Fibroblast of skin of scalp (primary cell): ENCODE measurements around the gene LANCL1. TPM values are rescaled to one million over a fixed set of nuclear protein-coding genes. Genes with fewer than 3 reads are reported as not detected.
A peak's percentile ranks its signal among the peaks of the same experiment; 100 is the strongest.

Experiments used
- DNase-seq: peaks from one replicate; pipeline ENCODE4 v3.0.0-alpha.2; 2013
- polyA plus RNA-seq, 2 experiments: library from polyadenylated mRNA; unstranded; fragments of 120-200 nt; gene quantifications; one replicate each; pipeline ENCODE4 v1.2.1, GENCODE V29; 2013; ENCODE audit not compliant: insufficient read length in 2 of 2

LANCL1 gene, protein sequence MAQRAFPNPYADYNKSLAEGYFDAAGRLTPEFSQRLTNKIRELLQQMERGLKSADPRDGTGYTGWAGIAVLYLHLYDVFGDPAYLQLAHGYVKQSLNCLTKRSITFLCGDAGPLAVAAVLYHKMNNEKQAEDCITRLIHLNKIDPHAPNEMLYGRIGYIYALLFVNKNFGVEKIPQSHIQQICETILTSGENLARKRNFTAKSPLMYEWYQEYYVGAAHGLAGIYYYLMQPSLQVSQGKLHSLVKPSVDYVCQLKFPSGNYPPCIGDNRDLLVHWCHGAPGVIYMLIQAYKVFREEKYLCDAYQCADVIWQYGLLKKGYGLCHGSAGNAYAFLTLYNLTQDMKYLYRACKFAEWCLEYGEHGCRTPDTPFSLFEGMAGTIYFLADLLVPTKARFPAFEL
- polyA plus RNA-seq (2013, experiment 1 of 2; ENCODE audit: insufficient read length) = 37.4 TPM
- 42.5 TPM for polyA plus RNA-seq (2013, experiment 2 of 2; ENCODE audit: insufficient read length)

DNA sequence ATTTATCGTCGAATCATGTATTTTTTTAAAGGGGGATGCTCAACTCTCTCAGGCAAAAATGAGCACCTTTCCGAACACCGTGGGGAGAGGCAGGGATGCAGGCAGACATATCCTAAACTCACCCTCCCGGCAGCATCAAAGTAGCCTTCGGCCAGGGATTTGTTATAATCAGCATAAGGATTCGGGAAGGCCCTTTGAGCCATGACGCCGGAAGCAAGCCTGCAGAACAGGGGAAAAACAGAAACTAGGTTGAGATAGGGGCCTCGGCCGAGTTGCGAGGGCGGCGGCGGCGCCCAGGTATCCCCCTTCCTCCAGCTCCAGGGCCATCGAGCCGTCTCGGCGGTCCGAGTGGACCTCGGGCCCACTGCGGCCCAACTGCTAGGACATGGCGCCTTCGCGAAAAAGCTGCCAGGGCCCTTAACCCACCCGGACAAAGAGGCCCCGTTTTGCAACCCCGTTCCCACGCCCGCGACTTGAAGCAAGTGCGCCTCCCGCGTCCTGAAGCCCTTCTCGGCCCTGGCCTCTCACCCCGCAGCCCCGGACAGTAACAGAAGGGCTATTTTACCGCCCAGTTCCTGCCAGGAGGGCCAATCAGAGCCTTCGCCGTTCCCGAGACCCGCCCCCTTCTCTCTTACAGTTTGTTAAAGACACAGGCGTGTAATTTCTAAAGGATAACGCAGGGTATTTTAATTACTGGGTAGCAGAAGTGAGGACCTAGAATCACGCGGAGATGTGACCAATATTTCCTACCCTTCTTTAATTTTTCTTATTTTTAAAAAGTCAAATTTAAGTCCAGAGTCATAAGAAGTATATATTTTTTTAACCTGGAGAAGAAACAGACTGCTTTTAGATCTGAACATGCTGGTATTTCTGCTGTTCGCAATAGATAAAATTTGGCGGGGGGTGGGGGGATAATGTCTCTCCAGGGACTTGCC, at the start of gene LANCL1:
Gene LANCL1, minus strand, starts transcription at position 566 of the 935 bp plus-strand sequence. Its CDS starts 363 bp downstream, at position 203.
- peak; percentile 86 for DNase-seq

DNA sequence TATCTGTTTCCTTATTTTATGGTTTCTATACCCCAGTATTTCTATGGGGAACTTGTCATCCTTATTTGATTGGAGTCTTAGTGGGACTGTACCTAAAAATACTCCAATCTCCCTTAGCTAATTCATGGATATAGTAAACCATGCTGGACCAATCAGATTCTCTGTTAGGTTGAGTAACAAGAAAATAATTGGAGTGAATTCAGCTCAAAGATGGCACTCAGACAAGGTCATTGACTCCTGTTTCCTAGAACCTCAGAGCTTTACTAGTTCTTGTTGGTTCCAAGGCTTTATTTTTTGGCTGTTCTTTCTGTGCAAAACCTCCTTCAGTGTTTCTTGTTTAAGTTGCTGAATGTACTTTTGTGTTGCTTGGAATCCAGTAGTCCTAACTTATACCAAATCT, 48.0 kb upstream of the LANCL1 start:
- no peak for DNase-seq

DNA sequence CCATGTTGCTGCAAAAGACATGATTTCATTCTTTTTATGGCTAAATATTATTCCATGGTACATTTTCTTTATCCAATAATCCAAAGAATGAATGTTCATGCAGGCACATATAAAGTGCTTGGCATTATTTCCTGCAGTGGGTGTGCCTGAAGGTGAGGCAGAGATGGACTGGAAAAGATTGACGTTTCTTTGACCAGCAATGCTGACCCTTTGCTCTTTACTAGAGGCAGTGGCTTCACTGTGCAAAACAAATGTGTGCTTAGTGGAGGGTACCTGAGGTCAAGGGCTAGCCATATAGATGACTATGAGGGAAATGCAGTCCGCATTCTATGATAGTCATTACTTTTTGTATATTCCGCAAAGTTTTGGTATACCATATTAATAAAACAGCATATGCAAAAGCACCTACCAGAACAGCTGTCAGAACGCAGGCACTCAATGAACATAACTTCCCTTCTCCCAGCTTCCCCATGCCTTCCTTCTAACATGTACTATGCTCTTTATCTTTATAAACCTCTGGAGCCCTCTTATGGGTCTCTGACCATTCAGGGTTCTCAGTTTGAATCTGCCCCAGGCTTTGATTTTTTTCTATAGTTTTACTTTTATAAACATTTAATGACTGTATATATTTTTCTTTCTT, 47.2 kb upstream of the LANCL1 start:
- no peak for DNase-seq

DNA sequence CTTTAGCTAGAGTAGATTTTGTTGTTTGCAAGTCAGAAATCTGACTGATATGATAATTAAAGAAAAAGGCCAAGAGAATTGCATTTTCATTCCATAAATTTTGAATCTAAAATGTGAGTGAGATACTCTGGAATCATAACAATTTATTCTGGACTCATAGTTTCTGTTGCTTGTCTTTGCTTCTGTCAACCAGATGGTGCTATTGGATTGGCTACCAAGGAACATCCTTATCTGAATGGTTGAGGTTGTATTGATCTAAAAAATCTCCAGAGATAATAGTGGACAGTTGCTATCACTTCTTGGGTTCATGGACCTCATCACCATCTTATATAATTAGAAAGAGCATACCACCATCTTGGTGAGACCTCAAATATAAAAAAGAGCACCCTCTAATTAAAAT, 45.8 kb upstream of the LANCL1 start:
- DNase-seq = no peak

DNA sequence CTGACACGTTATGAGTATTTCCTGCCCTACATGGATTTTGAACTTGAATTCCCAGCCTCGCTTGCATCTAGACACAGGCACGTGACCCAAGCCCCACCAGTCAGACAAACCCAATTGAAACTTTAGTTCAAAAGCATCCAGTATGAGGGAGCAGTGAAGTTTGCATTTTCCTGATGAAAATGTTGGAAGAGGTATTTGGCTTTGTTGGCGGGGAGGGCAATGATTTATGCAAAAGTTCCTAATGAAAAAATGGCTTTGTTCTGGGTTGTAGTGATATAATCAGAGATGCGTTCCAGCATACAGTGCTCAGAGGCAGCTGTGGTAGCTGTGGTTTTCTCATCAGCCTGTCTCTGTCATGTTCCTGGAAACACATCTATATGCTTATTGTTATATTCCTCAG, 43.0 kb upstream of the LANCL1 start:
- no peak for DNase-seq

DNA sequence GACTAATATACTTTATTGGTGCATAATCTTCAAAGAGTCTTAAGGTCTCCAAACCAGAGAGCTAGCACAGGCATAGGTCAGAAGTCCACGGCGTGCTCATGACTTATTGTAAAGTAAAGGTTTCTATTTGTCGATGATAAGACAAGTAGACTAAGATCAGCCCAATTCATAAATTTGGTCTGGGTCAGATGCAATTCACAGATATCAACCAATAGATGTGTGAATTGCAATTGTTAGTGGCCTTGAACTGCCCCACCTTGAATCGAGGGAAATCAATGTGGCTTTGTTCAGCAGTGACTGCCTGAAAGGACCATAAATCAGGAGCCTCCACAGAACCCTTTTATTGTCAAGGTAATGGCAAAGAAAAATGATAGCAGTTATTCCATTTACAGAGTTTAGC, 40.7 kb upstream of the LANCL1 start:
- DNase-seq = no peak

DNA sequence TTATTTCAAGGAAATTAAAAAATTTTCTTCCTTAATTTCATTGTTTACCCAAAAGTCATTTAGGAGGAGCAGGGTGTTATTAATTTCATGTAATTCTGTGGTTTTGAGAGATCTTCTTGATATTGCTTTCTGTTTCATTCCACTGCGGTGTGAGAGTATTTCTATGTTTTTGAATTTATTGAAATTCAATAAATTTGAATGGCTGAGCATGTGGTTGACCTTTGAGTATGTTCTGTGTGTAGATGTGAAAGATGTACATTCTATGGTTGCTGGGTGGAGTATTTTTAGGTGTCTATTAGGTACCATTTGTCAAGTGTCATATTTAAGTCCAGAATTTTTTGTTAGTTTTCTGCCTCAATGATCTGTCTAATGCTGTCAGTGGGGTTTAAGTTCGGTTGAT, 39.4 kb upstream of the LANCL1 start:
- DNase-seq = no peak

DNA sequence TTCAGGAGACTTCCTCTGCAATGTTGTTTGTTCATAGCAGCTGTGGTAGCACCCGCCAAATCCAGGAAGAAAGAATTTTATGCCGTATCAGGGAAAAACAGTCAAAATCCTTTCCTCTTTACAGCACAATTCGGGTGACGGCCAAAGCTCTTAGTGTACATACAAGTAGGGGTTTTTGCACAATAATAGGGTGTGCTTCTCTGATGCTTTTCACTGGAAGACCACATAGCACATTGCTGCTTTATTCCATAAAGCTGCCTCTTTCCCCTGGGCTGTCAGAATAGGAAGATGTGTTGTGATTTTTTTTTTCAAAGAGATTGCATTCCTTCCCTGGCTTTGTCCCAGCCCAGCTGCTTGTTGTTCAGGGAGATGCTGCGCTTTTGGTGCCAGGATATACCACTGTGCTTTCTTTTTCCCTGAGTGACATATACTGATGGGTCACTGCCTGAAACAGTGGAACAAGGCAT, 27.2 kb upstream of the LANCL1 start:
- no peak for DNase-seq

DNA sequence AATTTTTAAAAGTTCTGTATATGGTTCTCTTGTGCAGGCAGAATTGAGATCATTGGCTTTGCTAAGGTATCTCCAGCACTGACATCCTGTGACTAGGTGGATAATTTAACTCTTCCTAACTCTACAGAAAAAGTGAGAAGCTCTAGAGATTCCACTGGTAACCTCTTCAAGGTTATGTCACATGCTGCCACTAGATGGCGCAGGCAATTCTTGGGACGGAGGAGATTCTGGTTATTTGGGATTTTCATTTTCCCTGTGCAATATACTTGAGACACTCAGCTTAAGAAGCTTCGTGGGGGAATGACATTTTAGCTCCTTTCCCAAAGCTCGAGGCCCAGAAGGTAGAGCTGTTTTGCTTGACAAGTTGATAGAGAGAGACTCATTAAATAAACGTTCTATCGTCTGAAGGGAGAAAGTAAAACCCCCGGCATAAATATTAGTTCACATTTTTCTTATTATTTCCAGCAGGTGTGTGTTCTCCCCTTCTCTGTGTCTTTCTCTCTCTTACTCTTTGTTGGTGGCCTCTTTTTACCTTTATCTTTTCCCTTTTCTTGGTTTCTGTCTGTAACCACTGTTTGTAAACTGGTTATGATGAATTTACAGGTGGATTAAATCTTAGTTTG, 26.6 kb upstream of the LANCL1 start:
- peak; percentile 38 for DNase-seq

DNA sequence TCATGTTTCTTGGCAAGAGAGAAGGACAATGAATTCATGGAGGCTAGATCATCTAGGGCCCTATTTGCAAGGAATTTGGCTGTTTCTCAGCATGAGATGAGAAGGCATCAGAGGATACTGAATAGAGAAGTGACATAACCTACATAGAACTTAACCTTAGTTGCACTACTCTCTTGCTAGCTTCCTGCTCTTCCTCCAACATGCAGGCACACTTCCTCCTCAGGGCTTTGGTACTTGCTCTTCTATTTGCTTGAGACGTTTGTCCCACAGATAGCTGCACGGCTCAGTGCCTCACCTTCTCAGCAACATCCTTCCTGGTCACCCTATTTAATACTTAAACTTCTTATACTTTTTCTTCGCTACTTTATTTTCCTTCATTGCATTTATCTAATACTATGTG, 20.0 kb upstream of the LANCL1 start:
- DNase-seq = no peak

DNA sequence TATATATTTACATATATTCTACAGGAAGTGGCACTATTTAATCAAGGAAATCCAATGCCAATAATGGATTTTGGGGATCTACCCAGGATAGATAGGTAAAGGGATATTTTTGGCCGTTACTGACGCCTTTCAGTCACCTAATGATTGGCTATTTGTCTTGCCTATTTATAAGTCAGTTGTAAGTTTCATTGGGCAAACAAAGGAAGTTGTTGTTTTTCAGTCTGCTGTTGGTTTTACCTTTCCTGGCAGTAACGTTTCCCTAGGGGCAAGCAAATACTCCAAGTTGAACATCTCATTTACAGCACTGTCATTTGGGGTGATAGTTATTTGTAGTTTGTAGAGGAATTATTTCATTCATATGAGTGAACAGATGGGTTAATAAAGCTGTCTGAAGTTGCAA, 17.0 kb upstream of the LANCL1 start:
- DNase-seq = no peak

DNA sequence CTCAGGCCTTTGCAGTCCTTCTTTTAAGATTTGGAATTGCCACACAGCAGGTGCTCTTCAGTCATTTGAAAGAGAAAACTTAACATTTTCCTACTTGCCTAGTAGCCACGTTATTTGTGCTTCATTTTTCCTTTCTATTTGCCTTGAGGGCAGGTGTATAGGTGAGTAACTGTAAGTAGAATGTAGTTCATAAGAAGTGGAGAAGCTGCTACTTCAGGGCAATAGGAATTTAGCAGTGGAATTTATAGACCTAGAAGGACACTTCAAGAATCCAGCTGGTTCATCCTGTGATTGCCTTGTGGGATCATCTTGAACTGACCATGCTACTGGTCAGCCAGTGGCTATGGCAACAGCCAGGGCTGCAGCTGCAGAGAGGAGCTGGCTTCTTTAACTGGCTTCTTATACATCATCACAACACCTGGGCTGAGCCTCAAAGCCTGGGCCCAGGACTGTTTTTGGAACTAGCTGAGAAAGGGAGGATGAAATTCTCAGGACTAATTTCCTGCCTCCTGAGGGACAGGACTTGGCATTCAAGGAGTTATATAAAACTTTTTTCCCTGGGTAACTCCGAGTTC, 5.1 kb upstream of the LANCL1 start:
- no peak for DNase-seq

DNA sequence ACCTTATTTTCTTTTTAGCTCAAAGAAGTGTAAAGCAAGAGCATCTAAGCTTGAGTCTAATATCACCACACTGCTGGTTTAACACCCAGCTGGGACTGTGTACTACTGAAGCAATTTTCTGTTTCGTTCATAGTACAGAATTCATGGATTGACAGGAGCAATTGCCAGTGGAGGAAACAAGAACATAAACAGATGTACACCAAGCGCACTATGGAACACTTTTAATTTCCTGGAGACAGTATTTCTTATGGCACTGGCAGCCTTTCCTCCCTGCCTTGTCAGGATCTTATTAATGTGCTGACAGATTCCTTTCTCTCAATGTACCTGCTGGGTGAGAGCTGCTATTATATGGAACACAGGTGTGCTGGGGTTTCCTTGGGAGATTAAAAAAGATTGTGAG, 4.2 kb upstream of the LANCL1 start:
- no peak for DNase-seq

DNA sequence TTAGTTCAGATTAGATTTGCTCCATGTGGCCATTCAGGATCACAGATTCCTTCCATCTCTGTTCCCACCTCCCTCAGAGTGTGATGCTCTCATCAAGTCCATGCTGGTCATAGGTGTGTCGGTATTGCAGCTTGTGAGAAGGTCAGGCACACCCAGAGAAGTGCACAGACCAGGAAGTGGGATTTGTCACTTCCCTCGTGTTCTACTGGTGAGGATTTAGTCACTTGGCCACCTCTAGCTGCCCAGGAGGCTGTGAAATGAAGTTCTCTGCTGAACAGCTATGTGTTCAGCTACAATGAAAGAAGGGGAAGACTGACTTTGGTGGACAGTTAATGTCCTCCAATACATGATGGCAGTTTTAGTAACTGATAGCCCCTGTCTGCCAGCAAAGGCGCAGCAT, 3.5 kb upstream of the LANCL1 start:
- DNase-seq = no peak

DNA sequence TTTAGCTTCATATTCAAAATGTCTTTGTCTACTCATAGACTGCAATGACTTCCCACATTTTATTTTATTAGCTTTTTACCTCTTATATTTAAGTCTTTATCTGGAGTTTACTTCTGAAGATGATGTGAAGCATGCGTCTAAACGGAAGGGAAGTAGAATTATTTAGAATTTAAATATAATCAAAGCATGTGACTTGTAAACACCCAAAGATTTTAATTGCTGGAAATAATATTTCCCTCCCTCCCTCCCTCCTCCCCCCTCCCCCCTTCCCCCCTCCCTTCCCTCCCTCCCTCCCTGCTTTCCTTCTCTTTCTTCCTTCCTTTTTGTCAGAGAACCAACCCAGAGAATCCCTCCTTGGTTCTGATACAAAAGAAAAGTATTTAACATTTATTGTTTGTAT, 2.1 kb upstream of the LANCL1 start:
- DNase-seq = no peak

DNA sequence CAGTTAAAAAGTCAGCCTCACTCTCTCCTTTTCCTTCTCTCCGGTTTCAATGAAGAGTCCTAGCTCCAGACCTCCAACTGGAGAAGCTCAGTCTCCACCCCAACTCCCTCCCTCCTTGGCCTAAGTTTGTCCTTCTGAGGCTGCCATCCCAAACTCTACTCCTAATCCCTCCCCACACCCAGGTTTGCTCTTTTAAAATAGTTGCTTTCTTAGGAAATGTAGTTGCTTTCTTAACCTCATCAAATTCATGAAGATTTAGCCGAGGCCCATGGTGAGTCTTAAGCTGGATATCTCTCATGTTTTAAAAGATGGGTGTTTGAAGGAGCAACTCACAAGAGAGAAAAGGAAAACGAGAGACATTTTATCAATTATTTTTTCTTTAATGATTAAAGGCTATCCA, 937 bp upstream of the LANCL1 start:
- DNase-seq = peak; percentile 65

DNA sequence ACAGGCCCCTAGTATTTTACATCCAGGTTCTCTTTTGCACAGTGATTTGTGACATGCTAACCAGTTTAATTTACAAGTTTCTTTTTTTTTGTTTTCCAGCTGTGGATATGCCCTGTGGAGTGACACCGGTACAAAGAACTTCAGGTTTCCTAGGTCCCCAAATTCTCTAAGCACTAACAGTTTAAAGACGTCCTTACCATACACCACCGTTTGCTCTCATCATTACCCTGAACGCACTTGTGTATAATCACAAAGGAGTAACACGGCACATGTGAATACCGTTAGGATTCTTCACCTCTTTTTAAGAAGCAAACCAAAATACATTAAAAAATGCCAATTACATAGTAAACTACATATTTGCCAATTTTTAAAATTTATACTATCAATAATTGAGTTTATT, 853 bp downstream of the LANCL1 start:
- DNase-seq = no peak

DNA sequence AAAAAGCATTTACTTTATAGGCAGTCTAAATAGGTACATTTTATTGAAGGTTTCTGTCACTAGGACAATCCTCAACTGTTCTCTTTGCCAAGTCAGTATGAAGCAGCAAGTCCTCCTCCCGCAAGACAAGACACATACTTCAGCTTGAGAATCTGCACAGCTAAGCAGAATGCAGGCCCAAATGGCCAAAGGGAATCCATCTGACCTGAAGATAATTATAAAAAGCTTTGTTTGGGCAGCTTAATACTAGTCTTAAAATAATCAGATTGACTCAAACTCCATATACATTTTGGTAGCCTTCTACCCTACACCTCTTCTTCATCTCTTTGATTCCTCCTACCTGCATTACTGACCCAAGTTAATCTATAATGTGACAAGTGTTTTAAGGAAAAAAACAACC, 1.8 kb downstream of the LANCL1 start:
- no peak for DNase-seq

DNA sequence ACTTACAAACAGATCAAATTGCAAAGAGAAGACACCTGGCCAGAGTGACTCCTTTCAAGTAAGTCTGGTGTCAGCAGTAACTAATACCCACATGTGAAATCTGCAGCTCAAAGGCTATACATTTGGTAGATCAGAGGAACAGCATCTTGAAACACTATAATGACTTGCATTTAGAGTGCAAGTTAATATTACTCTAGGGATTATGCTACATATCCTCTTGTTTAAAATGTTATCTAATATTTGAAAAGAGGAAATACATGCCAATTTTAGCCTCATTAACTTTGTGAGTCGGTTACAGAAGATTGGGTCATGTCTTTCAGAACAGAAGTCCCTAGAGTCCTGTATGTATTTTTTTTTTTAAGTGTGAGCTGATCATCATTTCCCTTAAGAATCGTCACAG, 15.2 kb downstream of the LANCL1 start:
- no peak for DNase-seq

DNA sequence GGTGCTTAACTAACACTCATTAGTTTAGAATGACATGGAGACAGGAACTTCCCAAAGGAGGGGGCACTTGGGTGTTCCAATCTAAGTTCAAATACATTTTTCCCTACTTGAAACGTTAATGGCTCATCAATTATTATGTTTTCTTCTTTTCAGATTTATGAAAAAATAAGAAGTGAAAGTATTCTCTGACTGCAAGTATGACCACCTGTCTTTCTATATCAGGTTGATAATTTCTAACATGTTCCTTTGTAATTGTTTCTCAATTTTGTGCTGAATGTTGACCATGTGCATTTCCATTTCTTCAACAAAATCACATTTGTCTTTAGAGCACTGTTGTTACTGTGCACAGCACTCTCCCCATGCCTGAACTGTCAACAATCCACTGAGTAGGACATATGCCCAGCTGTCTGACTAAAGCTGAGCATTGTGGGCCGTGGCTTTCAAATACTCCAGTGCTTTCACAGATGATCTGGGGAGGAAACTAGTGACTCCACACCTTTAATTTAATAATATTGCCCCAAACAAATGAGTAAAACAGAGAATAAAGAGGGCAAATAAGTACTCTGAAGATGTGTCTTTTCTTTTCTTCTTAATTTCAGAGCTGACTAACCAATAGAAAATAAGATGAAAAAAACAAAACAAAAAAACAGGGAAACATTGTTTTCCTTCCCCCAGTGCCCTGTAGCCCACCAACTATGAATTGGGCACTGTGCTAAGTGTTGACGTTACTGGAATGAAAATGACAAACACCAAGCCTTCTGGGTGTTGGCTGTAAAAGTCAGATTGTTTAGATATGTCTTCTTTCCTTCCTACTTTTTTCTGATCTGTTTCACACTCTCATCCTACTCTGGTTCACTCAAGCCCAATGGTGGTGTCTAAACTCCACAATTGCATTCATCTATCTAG, 16.0 kb downstream of the LANCL1 start:
- no peak for DNase-seq

DNA sequence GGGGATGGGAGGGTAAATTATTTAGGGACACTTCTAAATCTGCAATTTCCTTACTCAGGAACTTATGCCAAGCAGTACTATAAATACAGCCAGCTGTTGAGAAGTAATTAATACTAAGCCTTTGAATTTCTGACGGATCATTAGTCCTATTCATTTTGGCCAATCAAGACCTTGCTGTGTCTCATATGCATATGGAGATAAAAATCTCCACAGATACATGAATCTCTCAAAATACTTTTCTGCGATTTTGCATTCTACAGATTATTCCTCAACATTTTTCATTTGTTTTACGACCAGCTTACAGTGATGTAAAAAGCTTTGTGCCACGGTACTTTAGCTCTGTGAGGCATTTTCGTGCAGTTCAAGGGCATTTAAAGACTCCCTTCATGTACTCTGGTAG, 16.7 kb downstream of the LANCL1 start:
- no peak for DNase-seq
